COLO668 (cell line): ENCODE data around the gene ZDHHC6.
"Not testable (repeated sequence)": the region's sequence is repeated elsewhere in the genome, so short reads cannot be mapped to it uniquely, and the experiment has no call there.

ENCODE experiments used
- DNase-seq: peaks from one replicate; lab custom pipeline; 2025; ENCODE audit not compliant: unreplicated experiment; lab: John Stamatoyannopoulos, UW

The ZDHHC6 gene

GRCh38 chr10:112393341-112393740 is 53.4 kb downstream of the ZDHHC6 start:
- DNase-seq: no peak

GRCh38 chr10:112390125-112390703 is 56.5 kb downstream of the ZDHHC6 start:
- no peak for DNase-seq

DNA sequence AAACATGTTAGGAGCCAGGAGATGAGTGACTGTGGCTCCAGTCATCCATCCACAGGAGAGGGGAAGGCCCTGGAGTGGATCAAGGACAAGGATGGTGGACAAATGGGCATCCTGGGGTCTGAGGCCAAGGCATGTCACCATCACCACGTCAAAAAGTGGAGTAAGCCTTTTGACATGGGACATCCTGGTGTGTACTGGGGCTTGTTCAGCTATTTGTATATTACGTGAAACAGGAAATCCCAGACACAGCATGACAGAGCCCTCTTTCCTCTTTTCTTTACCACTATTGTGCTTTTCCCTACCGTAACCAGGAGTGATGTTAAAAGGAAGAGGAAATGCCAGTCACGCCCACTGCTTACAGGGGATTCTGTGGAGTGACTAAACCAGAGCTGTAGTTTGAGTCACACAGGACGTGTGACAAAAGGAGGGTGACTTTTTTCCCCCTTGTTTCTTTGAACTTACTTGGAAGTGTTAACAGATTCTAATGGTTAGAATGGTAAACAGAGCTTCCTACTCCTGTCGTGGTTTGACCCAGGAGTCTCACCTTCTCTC is 57.4 kb downstream of the ZDHHC6 start:
- DNase-seq: no peak

DNA sequence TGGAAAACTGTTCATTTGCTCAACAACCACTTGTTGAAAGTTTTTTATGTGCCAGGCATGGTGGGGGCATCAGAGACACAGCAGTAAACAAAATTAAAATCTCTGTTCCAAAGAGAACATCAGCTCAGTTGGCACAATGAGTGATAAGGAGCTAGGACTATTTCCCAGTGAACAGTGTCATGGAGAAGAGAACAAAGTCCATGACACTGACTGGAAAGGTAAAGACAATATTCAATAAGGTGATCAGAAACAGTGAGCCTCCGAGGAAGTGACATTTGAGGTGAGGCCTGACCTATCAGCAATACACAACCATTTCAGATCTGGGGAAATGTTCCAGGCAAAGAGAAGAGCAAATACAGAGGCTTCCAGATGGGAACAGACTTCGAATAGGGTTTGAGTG is 58.2 kb downstream of the ZDHHC6 start:
- no peak for DNase-seq

GRCh38 chr10:112388056-112388455 is 58.7 kb downstream of the ZDHHC6 start:
- not testable (repeated sequence) for DNase-seq

DNA sequence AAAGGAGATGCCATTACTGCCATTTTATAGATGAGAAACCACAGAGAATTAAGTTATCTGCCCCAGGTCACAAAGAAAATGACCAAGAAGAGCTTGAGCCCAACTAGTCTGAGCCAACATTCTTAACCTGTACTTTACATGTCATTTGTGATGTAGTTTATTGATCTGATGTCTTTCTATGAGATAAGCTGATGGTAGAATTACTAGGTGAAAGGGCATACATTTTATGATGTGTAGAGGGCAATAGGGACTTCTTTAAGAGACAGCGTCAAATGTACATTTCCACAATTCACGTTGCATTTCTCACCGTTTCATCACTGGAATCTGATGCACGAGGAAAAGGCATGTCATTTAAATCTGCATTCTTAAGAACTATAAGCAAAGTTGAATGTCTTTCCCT is 61.5 kb downstream of the ZDHHC6 start:
- no peak for DNase-seq

- no peak for DNase-seq
These were observed 62.6 kb downstream of the ZDHHC6 start for GRCh38 chr10:112384141-112384540.

GRCh38 chr10:112383325-112383724 is 63.4 kb downstream of the ZDHHC6 start:
- no peak for DNase-seq

- DNase-seq: no peak
These were observed 64.0 kb downstream of the ZDHHC6 start for GRCh38 chr10:112382515-112383235.
